GM18526 (cell line): Measurements from ENCODE around the gene KRTAP9-6.
"Not testable (repeated sequence)": the region's sequence is repeated elsewhere in the genome, so short reads cannot be mapped to it uniquely, and the experiment has no call there.

Experiments
- POLR2A ChIP-seq: IDR thresholded peaks from 3 replicates; pipeline ENCODE4 v1.6.1; 2011; ENCODE audit not compliant: insufficient read length; ENCODE audit errors: extremely low read depth

KRTAP9-6 gene, protein sequence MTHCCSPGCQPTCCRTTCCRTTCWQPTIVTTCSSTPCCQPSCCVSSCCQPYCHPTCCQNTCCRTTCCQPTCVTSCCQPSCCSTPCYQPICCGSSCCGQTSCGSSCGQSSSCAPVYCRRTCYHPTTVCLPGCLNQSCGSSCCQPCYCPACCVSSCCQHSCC

DNA sequence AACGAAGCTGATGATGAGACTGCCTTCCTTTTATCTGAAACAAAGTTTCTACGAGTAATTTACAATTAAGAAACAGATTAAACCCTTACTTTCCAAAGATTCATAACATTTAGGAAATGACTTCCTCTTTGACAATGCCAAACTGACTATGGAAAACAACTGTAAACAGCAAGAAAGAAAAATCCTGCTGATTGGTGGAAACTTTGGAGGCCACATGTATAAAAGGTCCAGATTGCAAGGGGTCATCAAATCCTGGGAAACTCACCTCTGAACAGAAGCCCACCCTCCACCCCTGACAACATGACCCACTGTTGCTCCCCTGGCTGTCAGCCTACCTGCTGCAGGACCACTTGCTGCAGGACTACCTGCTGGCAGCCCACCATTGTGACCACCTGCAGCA, at the start of gene KRTAP9-6:
Gene KRTAP9-6, plus strand, starts transcription at position 301 of the 400 bp plus-strand sequence. Its CDS starts 0 bp downstream, at position 301.
- no peak for TF ChIP-seq POLR2A

DNA sequence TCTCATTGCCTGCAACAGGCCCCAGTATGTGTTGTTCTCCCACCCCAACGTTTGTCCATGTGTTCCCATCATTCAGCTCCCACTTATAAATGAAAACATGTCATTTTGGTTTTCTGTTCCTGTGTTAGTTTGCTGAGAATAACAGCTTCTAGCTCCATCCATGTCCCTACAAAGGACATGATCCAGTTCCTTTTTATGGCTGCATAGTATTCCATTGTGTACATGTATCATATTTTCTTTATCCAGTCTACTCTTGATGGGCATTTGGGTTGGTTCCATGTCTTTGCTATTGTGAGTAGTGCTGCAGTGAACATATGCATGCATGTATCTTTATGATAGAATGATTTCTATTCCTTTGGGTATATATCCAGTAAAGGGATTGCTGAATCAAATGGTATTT, 49.5 kb upstream of the KRTAP9-6 start:
- no peak for TF ChIP-seq POLR2A

DNA sequence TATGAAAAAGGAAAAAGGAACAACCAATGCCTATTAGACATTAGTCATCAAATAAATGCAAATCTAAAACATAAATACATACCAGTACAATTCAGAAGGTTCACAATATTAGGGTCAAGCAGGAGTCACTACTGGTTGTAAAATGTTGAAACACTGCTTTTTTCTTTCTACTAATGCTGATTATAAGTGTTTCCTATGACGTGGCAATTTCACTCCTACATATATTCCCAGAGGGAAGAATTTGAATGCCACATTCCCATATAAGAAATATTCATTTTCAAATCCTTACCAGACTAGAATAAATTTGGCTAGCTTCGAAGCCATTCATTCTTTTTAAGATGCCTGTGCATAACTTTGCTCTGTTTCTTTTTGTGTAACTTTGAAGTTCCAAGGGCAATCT, 41.4 kb upstream of the KRTAP9-6 start:
- TF ChIP-seq POLR2A = no peak

DNA sequence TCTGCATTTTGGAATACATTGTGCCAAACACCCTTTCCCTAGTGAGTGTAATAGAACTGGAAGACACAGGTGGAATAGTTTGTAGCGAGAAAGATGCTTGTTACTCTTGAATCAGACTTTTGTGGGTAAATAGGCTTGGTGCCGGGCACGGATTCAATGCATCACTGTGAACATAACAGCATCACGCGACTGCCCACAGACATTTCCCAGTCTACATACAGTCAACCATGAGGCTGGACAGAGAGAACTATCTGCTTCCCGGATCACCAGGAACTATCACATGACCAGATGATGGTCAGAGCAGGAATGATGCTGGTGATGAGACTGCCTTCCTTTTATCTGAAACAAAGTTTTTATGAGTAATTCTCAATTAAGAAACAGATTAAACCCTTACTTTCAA, 39.1 kb upstream of the KRTAP9-6 start:
- TF ChIP-seq POLR2A = no peak

DNA sequence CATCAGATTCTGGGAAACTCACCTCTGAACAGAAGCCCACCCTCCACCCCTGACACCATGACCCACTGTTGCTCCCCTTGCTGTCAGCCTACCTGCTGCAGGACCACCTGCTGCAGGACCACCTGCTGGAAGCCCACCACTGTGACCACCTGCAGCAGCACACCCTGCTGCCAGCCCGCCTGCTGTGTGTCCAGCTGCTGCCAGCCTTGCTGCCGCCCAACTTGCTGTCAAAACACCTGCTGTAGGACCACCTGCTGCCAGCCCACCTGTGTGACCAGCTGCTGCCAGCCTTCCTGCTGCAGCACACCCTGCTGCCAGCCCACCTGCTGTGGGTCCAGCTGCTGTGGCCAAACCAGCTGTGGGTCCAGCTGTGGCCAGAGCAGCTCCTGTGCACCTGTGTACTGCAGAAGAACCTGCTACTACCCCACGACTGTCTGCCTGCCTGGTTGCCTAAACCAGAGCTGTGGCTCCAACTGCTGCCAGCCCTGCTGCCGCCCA, 38.5 kb upstream of the KRTAP9-6 start, which contains the start of gene KRTAP9-2:
Gene KRTAP9-2, plus strand, starts transcription at position 51 of the 498 bp plus-strand sequence. Its CDS starts 7 bp downstream, at position 58.
- TF ChIP-seq POLR2A = not testable (repeated sequence)

DNA sequence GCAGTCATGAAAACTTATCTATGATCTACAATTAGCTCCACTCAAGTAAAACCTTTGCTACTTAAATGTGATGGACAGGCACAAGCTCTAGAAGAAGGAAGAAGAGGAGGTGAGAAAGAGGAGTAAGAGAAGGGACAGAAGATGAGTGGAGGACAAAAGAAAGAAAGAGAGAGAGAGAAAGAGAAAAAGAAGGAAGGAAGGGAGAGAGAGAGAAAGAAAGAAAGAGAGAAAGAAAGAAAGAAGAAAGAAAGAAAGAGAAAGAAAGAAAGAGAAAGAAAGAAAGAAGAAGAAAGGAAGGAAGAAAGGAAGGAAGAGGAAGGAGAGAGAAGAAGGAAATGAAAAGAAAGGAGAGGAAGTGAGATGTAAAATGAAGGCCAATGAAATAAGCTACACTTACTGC, 35.1 kb upstream of the KRTAP9-6 start:
- no peak for TF ChIP-seq POLR2A

DNA sequence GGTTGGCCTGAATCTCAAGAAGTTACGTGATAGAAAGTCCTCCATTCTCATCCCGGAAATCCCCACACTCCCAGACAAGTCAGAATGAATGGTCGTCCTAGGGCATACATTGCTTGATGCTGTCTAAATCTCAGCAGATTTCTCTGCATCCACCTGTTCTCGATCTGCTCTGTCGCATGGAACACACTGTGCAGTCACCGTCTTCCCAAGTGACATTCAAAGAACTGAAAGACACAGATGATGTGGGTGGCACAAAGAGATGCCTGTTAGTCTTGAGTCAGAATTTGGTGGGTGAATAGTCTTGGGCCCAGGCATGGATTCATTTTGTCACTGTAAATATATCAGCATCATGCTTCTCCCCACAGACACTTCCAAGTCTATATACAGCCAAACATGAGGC, 33.4 kb upstream of the KRTAP9-6 start:
- TF ChIP-seq POLR2A = no peak

DNA sequence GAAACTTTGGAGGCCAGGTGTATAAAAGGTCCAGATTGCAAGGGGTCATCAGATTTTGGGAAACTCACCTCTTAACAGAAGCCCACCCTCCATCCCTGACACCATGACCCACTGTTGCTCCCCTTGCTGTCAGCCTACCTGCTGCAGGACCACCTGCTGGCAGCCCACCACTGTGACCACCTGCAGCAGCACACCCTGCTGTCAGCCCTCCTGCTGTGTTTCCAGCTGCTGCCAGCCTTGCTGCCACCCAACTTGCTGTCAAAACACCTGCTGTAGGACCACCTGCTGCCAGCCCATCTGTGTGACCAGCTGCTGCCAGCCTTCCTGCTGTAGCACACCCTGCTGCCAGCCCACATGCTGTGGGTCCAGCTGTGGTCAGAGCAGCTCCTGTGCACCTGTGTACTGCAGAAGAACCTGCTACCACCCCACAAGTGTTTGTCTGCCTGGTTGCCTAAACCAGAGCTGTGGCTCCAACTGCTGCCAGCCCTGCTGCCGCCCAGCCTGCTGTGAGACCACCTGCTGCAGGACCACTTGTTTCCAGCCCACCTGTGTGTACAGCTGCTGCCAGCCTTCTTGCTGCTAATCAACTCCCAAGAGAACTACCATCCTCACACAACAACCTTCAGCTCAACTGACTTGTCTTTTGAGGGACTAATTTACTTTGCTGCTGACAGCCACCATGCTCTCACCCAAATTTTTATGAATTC, 32.6 kb upstream of the KRTAP9-6 start, which contains the start of gene KRTAP9-3:
Gene KRTAP9-3, plus strand, starts transcription at position 51 of the 707 bp plus-strand sequence. Its CDS starts 53 bp downstream, at position 104.
- TF ChIP-seq POLR2A = not testable (repeated sequence)

DNA sequence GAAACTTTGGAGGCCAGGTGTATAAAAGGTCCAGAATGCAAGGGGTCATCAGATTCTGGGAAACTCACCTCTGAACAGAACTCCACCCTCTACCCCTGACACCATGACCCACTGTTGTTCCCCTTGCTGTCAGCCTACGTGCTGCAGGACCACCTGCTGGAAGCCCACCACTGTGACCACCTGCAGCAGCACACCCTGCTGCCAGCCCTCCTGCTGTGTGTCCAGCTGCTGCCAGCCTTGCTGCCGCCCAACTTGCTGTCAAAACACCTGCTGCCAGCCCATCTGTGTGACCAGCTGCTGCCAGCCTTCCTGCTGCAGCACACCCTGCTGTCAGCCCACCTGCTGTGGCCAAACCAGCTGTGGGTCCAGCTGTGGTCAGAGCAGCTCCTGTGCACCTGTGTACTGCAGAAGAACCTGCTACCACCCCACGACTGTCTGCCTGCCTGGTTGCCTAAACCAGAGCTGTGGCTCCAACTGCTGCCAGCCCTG, 27.2 kb upstream of the KRTAP9-6 start, which contains the start of gene KRTAP9-8:
Gene KRTAP9-8, plus strand, starts transcription at position 51 of the 489 bp plus-strand sequence. Its CDS starts 53 bp downstream, at position 104.
- not testable (repeated sequence) for TF ChIP-seq POLR2A

DNA sequence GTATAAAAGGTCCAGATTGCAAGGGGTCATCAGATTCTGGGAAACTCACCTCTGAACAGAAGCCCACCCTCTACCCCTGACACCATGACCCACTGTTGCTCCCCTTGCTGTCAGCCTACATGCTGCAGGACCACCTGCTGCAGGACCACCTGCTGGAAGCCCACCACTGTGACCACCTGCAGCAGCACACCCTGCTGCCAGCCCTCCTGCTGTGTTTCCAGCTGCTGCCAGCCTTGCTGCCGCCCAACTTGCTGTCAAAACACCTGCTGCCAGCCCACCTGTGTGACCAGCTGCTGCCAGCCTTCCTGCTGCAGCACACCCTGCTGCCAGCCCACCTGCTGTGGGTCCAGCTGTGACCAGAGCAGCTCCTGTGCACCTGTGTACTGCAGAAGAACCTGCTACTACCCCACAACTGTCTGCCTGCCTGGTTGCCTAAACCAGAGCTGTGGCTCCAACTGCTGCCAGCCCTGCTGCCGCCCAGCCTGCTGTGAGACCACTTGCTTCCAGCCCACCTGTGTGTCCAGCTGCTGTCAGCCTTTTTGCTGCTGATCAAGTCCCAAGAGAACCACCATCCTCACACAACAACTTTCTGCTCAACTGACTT, 15.4 kb upstream of the KRTAP9-6 start, which contains the start of gene KRTAP9-4:
Gene KRTAP9-4, plus strand, starts transcription at position 51 of the 604 bp plus-strand sequence. Its CDS starts 34 bp downstream, at position 85.
- not testable (repeated sequence) for TF ChIP-seq POLR2A

DNA sequence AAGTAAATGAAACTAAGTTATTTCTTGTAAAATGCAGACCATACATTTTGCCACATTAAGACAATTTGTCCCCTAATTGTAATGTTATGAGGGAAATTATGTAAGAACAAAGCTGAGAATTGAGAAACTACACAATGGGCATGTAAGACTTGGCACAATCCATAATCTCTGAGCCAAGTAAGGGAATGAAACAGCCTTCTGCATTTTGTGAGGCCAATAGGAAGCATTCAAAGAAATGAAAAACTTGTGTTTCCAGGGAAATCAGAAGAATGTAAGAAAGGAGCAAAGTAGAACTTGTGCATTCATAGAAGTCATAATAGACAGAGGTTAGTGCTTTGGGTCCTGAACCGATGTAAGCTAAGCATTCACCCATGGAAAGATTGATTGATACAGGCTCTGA, 13.9 kb upstream of the KRTAP9-6 start:
- TF ChIP-seq POLR2A = no peak

DNA sequence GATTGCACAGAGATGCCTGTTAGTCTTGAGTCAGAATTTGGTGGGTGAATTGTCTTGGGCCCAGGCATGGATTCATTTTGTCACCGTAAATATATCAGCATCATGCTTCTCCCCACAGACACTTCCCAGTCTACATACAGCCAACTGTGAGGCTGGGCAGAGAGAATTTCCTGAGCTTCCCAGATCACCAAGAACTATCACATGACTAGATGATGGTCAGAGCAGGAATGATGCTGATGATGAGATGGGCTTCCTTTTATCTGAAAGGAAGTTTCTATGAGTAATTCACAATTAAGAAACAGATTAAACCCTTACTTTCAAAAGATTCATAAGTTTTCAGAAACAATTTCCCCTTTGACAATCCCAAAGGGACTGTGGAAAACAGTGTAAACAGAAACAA, 10.3 kb upstream of the KRTAP9-6 start:
- no peak for TF ChIP-seq POLR2A

DNA sequence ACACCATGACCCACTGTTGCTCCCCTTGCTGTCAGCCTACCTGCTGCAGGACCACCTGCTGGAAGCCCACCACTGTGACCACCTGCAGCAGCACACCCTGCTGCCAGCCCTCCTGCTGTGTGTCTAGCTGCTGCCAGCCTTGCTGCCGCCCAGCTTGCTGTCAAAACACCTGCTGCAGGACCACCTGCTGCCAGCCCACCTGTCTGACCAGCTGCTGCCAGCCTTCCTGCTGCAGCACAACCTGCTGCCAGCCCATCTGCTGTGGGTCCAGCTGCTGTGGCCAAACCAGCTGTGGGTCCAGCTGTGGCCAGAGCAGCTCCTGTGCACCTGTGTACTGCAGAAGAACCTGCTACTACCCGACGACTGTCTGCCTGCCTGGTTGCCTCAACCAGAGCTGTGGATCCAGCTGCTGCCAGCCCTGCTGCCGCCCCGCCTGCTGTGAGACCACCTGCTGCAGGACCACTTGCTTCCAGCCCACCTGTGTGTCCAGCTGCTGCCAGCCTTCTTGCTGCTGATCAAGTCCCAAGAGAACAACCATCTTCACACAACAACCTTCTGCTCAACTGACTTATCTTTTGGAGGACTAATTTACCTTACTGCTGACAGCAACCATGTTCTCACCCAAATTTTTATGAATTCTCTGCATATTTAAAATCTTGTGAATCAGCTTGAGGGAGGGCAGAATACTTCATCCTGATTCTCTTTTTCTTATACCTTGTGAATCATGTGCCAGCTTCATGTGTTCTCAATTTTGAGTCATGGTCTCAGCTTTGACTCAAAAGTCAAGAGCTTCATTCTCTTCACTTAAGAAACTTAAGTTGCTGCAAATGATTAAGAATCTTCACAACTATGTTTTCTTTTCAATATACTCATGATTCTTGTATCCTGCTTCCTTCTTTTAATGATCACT, 9.5 kb upstream of the KRTAP9-6 start, which contains the start of gene KRTAP9-9:
Gene KRTAP9-9, plus strand, starts transcription at position 4 of the 910 bp plus-strand sequence.
- TF ChIP-seq POLR2A = not testable (repeated sequence)

DNA sequence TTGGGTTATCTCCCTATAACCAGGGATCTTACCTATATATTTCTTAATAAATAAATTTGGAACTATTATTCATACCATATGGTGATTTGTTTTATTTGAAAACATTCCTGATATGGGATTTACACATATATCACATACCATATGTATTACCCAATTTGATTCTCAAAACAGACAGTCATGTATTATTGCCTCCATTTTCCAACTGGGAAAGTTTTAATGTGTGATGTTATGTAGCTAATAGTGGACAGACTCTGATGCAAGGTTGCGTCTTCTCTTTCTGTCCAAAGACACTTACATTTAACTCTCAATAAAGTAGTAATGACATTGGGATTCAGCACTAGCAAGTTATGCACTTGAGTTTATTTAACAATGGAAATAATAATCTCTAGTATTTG, 8.9 kb upstream of the KRTAP9-6 start:
- TF ChIP-seq POLR2A = no peak
